GF-D8 (cell line): ENCODE measurements around the gene SDC3.

Source experiments
- DNase-seq: peaks from one replicate; lab custom pipeline; 2025; lab: John Stamatoyannopoulos, UW

SDC3 gene

GRCh38 chr1:30904962-30905335 is 3.6 kb downstream of the SDC3 start:
- DNase-seq = no peak

GRCh38 chr1:30904191-30904961 is 4.2 kb downstream of the SDC3 start:
- no peak for DNase-seq

DNA sequence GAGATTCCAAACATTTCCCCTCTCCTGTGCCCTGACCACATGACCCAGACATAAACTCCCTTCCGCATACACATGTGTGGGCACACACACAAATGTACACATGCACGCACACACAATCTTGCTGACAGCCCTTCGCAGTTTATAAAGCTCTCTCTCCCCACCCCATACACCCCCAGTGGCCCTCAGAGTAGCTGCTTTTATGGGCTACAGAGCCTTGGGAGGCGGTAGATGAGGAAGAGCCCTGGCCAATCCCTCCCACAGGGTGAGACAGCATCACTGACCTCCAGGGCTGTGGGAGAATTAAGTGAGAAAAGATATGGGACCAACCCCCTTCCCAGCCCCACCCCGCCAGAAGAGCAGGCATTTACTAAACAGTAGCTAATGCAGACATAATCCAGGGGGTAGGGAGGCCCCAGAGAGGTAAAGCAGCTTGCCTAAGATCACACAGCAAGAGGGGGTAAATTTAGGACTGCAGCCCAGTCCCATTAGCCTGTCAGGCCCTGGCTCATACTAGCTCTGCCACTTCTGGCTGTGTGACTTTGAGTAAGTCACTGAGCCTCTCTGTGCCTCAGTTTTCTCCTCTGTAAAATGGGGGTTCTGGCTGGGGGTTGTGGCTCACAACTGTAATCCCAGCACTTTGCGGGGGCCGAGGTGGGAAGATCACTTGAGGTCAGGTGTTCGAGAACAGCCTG is 5.1 kb downstream of the SDC3 start:
- DNase-seq = no peak

GRCh38 chr1:30902593-30903290 is 5.8 kb downstream of the SDC3 start:
- no peak for DNase-seq

- no peak for DNase-seq
These were observed 6.6 kb downstream of the SDC3 start for GRCh38 chr1:30901798-30902581.

- DNase-seq = no peak
These were observed 7.5 kb downstream of the SDC3 start for GRCh38 chr1:30900931-30901560.

DNA sequence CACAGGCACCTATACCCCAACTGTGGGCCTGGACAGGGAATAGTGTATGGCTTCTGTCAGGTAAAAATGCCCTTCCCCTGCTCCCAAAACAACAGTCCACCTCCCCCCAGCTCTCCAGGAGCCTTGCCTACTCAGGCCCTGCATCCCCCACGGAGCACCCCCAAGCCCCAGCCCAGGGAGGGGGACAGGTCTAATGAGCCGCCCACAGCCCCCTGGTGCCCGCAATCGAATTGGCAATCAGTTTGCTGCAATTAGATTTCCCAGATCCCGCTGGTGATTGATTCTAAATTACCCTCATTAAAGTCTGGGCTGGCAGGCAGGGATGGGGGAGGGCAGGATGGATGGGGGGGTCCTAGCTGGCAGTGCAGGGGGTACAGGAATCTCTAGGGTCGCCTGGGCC is 8.1 kb downstream of the SDC3 start:
- DNase-seq = no peak

DNA sequence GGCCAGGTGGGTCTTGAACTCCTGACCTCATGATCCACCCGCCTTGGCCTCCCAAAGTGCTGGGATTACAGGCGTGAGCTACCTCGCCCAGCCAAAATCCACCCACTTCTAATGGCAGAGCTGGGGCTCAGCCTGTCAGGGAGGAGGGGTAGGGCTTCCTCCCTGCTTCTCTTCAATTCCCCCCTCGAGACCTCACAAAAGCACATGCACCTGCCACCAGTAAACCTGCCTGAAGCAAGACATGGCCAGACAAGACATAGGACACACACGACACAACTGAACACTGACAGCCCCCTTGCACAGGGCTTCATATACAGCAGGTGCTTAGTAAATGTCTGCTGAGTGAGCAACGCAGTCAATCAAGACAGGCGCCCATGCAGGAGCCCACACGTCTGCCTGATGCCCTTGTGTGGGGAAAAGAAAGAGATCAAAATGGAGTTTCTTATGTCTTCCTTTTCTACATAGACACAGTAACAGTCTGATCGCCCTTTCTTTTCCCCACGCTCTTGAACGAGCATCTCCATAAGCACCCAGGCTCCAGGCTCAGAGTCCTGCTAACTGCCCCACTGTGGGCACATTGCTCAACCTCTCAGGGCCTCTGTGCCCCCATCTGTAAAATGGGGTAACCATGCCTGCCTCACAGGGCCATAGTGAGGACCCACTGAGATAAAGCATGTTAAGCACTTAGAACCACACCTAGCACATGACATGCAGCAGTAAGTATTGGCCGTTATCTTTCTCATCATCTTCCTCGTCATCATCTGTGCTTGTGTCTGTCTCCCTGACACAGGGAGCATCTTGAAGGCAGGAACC is 8.8 kb downstream of the SDC3 start:
- DNase-seq = no peak

GRCh38 chr1:30898031-30898815 is 10.3 kb downstream of the SDC3 start:
- DNase-seq = no peak

- DNase-seq = no peak
These were observed 11.7 kb downstream of the SDC3 start for GRCh38 chr1:30896905-30897304.

DNA sequence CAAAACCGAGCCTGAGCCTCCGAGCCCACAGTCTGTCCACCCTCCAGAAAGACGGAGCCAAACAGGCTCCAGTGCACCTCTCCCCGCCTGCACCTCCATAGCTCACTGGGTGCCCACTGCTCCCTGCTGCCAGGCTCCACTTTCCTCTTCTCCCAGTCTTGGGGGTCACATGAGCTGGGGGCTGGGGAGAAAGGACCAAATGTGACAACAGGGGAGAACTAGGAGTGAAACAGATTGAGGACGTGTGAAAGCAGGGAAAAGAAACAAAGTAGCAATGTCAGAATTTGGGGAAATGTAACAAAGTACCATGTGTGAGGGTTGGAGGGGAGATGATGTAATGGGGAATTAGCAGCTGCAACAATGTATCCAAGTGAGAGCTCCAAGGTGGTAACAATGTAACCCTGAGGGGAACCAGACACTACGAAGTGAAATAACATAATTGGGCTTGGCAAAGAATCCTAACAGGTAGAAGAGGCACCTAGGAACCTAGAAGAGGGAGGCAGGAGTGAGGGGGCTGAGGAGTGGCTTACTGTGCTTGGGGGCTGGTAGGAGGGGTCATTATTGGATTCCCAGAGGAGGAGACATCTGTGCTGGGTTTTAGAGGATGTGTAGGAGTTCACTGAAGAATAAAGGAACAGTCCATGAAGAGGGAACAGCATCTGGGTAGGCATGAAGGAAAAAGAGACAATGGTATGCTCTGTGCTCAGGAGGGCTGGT is 12.5 kb downstream of the SDC3 start:
- DNase-seq = no peak

GRCh38 chr1:30895382-30895943 is 13.1 kb downstream of the SDC3 start:
- no peak for DNase-seq

- DNase-seq = no peak
These were observed 14.0 kb downstream of the SDC3 start for GRCh38 chr1:30894508-30894973.

DNA sequence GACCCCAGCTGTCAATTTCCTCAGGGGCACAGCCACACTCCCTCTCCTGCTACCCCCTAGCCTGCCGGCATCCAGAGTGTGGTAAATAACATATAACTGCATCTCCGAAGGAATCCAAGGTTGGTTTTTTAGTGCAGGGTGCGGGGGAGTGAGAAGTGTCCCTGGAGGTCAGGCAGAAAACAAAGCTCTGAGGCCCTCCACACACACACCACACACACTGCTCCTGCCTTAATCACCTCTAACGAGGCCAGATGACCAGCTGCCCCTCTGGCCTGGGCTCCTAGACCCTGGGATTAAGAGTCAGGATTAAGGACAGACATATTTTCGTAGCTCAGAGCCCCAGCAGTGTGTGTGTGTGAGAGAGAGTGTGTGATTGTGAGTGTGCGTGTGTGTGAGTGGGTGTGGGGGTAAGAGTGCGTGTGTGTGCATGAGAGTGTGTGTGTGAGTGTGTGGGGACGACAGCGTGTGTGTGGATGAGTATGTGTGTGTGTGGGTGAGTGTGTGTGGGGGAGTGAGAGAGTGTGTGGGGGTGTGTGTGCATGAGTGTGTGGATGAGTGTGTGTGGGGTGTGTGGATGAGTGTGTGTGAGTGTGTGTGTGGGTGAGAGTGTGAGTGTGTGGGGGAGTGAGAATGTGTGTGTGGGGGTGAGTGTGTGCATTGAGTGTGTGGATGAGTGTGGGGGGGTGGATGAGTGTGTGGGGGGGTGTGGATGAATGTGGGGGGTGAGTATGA is 14.6 kb downstream of the SDC3 start:
- no peak for DNase-seq

DNA sequence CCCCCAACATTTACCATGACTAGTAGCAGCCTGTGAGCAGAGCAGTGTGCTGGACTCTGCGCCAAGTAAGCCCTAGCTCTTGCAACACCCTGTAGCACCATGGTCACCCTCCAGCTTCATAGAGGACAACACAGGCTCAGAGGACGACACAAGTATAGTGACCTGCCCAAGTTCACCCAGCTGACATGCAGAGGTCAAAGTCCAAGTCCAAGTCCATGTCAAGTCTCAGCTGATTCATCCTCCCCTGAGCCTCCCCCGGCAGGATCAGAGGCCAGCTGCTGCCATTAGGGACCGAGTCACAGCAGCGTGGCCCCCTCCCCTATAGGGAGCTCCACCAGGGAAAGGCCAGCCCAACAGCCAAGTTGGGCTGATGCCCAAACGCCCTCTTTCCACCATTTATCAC is 15.9 kb downstream of the SDC3 start:
- DNase-seq = no peak

DNA sequence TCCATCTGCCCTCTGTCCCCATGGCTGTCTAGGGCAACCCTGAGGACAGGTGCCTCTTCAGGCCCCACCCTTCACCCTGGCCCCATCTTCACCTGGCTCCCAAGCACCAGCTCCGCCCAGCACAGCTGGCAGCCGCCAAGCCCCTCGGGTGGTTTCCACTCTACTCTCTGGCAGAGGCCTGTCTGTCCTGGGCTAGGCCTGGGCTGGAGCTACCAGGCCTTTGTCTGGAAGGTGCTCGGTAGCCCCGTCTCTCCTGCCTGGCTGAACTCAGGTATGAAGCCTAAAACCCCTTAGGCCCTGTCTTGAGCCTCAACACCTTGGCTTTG is 17.4 kb downstream of the SDC3 start:
- no peak for DNase-seq

- no peak for DNase-seq
These were observed 17.9 kb downstream of the SDC3 start for GRCh38 chr1:30890502-30891226.

- DNase-seq = no peak
These were observed 19.0 kb downstream of the SDC3 start for GRCh38 chr1:30889511-30889910.
